Karpas-422 (cell line): ENCODE measurements around the gene TTLL13. TPM values are rescaled to one million over a fixed set of nuclear protein-coding genes. Genes with fewer than 3 reads are reported as not detected.

ENCODE experiments used
- DNase-seq: peaks from one replicate; pipeline ENCODE4 v3.0.0-alpha.2; 2015
- H2AFZ ChIP-seq: fragments of 200-600 bp; sonication (generic); 2 replicates; pipeline ENCODE4 v1.6.1; 2014; ENCODE audit warnings: antibody characterized with exemption, low read length, mixed read lengths
- H3K27ac ChIP-seq: fragments of 200-600 bp; sonication (generic); 2 replicates; pipeline ENCODE4 v1.5.1; 2014; ENCODE audit warnings: mild to moderate bottlenecking, low read length, moderate library complexity
- H3K27me3 ChIP-seq: fragments of 200-600 bp; sonication (generic); 2 replicates; pipeline ENCODE4 v1.6.1; 2014; ENCODE audit warnings: low read length, mixed read lengths
- H3K36me3 ChIP-seq: fragments of 200-600 bp; sonication (generic); 2 replicates; pipeline ENCODE4 v1.6.1; 2014; ENCODE audit warnings: low read length, mixed read lengths; ENCODE audit not compliant: insufficient read depth
- H3K4me1 ChIP-seq: fragments of 200-600 bp; sonication (generic); 2 replicates; pipeline ENCODE4 v1.6.1; 2014; ENCODE audit warnings: mild to moderate bottlenecking, low read length, mixed read lengths
- H3K4me2 ChIP-seq: fragments of 200-600 bp; sonication (generic); 2 replicates; pipeline ENCODE4 v1.6.1; 2014; ENCODE audit warnings: low read length, low read depth, mild to moderate bottlenecking; ENCODE audit not compliant: poor library complexity, severe bottlenecking
- H3K4me3 ChIP-seq: fragments of 200-600 bp; sonication (generic); 2 replicates; pipeline ENCODE4 v1.5.1; 2014; ENCODE audit warnings: mild to moderate bottlenecking, antibody characterized with exemption, low read length, mixed read lengths
- H3K79me2 ChIP-seq: fragments of 200-600 bp; sonication (generic); 2 replicates; pipeline ENCODE4 v1.6.1; 2014; ENCODE audit warnings: mild to moderate bottlenecking, low read length, mixed read lengths
- H3K9ac ChIP-seq: fragments of 200-600 bp; sonication (generic); 2 replicates; pipeline ENCODE4 v1.6.0; 2014; ENCODE audit warnings: low read length
- H3K9me2 ChIP-seq: fragments of 200-600 bp; sonication (generic), shearing (Covaris generic); replicated peaks from 2 replicates; pipeline ENCODE4 v1.6.0; 2014; ENCODE audit warnings: mild to moderate bottlenecking, low read length, moderate library complexity; ENCODE audit not compliant: insufficient read depth
- H3K9me3 ChIP-seq: fragments of 300-700, 200-600 bp; sonication (generic); 2 replicates; pipeline ENCODE4 v1.6.1; 2014; ENCODE audit warnings: low read length, mixed read lengths
- H4K20me1 ChIP-seq: fragments of 200-600 bp; sonication (generic); 2 replicates; pipeline ENCODE4 v1.6.1; 2014; ENCODE audit warnings: mild to moderate bottlenecking, antibody characterized with exemption, low read length, low read depth; ENCODE audit not compliant: insufficient read depth
- total RNA-seq: library from RNA; depleted of rRNA; stranded (reverse); fragments of >200 nt; shearing (Covaris generic); gene quantifications from 2 replicates; pipeline ENCODE4 v1.2.3, GENCODE V29; 2014; ENCODE audit warnings: low replicate concordance

TTLL13 gene
- total RNA-seq, 1 experiment from 2014 or later: not detected

- Histone ChIP-seq H3K4me2 (peak overlapping the region; percentile 67), H3K9me3 (no peaks in the 10 kb centered on the region), H3K27me3 (no peaks in the 10 kb centered on the region), H2AFZ (no peak overlapping the region), H3K9me2 (no peaks in the 10 kb centered on the region), H4K20me1 (no peaks in the 10 kb centered on the region; the same call in 1 of the 2 replicates), H3K27ac (peak overlapping the region; percentile 86), H3K36me3 (no peaks in the 10 kb centered on the region), H3K4me3 (peak overlapping the region; percentile 31; the same call in 1 of the 2 replicates), H3K9ac (peak overlapping the region; percentile 62), H3K4me1 (peaks cover 55% of the 10 kb centered on the region), H3K79me2 (peaks cover 82% of the 10 kb centered on the region)
- DNase-seq: peak; percentile 55
Observed at GRCh38 chr15:90205050-90205848, 44.1 kb upstream of the TTLL13 start.

DNA sequence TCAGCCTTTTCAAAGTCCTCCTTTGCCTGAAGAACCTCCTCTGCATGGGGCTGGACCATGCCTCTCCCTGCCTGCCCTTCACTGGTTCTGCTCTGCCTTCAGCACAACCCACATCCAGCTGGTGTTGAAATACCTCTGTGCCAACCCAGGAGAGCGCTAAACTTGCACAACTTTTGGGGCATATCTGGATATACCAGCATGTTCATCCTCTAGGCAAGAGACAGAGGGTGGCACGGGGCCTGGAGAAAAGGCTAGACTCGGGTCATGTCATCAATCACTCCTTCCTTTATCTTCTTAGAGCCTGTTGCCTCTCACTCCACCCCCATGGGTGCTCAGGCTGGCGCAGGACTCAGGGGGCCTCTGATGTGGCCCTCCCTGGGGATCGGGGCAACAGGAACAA, 43.5 kb upstream of the TTLL13 start:
- H3K27ac ChIP-seq: peak overlapping the region; percentile 86

DNA sequence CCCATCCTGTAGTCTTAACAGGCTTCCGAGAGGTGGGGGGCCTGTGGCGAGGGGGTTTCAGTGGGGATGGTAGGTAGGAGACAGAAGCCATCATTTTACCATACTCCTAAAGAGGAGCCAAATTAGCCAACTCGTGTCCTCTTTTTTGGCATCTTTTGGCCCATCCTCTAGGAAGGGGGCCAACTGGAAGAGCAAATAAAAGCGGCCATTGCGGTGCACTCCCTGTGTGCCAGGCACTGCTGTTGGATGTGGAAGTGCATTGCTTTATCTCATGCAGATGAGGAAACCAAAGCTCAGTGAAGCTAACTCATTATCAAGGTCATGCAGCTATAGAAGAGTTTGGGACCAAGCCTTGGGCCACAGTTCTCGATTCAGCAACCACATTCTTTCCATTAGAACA, 42.1 kb upstream of the TTLL13 start:
- peaks cover 44% of the 10 kb centered on the region for H3K4me1 ChIP-seq
- no peaks in the 10 kb centered on the region for H3K9me3 ChIP-seq
- H3K9ac ChIP-seq: no peak overlapping the region
- H3K79me2 ChIP-seq: peaks cover 92% of the 10 kb centered on the region
- peak overlapping the region; percentile 18; the same call in 1 of the 2 replicates for H3K27ac ChIP-seq
- DNase-seq: no peak
- H3K27me3 ChIP-seq: no peaks in the 10 kb centered on the region
- no peak overlapping the region for H2AFZ ChIP-seq
- H4K20me1 ChIP-seq: no peaks in the 10 kb centered on the region; the same call in 1 of the 2 replicates
- no peaks in the 10 kb centered on the region for H3K9me2 ChIP-seq
- H3K4me2 ChIP-seq: no peak overlapping the region
- no peaks in the 10 kb centered on the region for H3K36me3 ChIP-seq
- no peak overlapping the region for H3K4me3 ChIP-seq

More for the DNA sequence above, 43.5 kb upstream of the TTLL13 start:
- Histone ChIP-seq H3K36me3 (no peaks in the 10 kb centered on the region), H3K9me3 (no peaks in the 10 kb centered on the region), H4K20me1 (no peaks in the 10 kb centered on the region; the same call in 1 of the 2 replicates), H3K27me3 (no peaks in the 10 kb centered on the region), H3K9me2 (no peaks in the 10 kb centered on the region), H2AFZ (no peak overlapping the region), H3K4me1 (peaks cover 49% of the 10 kb centered on the region), H3K4me2 (peak overlapping the region; percentile 67), H3K9ac (peak overlapping the region; percentile 62), H3K4me3 (peak overlapping the region; percentile 31; the same call in 1 of the 2 replicates), H3K79me2 (peaks cover 88% of the 10 kb centered on the region)
- DNase-seq: no peak

DNA sequence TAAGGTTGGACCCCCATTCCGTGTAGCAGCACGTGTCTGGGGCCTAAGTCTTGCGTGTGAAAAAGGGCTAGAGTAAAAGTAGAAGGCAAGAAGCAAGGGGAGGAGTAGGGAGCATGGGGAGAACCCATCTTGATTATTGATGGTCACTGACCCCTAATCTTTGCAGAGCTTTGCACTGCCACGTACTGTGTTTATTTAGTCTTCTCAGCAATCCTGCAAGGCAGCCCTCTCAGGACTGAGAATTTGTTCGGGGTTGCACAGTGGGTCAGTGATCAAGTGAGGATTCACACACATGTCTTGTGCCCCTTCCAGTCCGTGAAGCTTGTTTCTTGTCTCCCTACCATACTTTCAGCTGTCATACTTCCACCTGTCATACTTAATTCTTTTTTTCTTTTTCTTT, 41.0 kb upstream of the TTLL13 start:
- no peak overlapping the region for H3K27ac ChIP-seq
- no peaks in the 10 kb centered on the region for H4K20me1 ChIP-seq
- H3K36me3 ChIP-seq: no peaks in the 10 kb centered on the region

DNA sequence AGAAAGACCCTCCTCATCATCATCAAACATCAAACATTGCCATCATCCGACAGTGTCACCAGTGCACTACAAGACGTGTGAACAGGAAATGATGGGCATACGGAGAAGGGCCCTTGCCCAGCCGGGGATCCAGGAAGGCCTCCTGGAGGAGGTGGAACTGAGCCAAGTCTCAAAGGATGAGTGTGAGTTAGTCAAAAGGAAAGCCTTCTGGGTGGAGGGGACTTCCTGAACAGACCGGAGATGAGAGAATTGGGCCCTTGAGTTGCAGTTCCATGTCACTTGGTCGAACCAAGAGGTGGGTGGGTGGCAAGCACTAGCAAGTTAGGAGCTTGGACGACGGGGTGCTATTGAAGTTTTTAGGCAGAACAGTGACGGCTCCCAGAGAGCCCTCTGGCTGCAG, 39.8 kb upstream of the TTLL13 start:
- no peak for DNase-seq
- no peaks in the 10 kb centered on the region for H3K9me2 ChIP-seq
- no peak overlapping the region for H3K9ac ChIP-seq
- peaks cover 30% of the 10 kb centered on the region for H3K4me1 ChIP-seq
- H3K4me3 ChIP-seq: no peak overlapping the region
- no peak overlapping the region for H3K4me2 ChIP-seq
- H3K27me3 ChIP-seq: no peaks in the 10 kb centered on the region
- no peak overlapping the region for H3K27ac ChIP-seq
- no peaks in the 10 kb centered on the region for H4K20me1 ChIP-seq
- H3K79me2 ChIP-seq: peaks cover 82% of the 10 kb centered on the region
- H2AFZ ChIP-seq: no peak overlapping the region
- no peaks in the 10 kb centered on the region for H3K36me3 ChIP-seq
- H3K9me3 ChIP-seq: no peaks in the 10 kb centered on the region

More for the DNA sequence above, 41.0 kb upstream of the TTLL13 start:
- no peak overlapping the region for H2AFZ ChIP-seq
- H3K4me1 ChIP-seq: peaks cover 35% of the 10 kb centered on the region
- no peaks in the 10 kb centered on the region for H3K27me3 ChIP-seq
- no peak overlapping the region for H3K4me2 ChIP-seq
- H3K9me3 ChIP-seq: no peaks in the 10 kb centered on the region
- no peaks in the 10 kb centered on the region for H3K9me2 ChIP-seq
- H3K4me3 ChIP-seq: no peak overlapping the region
- H3K9ac ChIP-seq: no peak overlapping the region
- no peak for DNase-seq
- peaks cover 88% of the 10 kb centered on the region for H3K79me2 ChIP-seq

GRCh38 chr15:90210593-90210992, 38.8 kb upstream of the TTLL13 start:
- H2AFZ ChIP-seq: no peak overlapping the region
- H3K79me2 ChIP-seq: peaks cover 81% of the 10 kb centered on the region
- no peaks in the 10 kb centered on the region for H3K9me3 ChIP-seq
- H3K27ac ChIP-seq: no peak overlapping the region
- DNase-seq: no peak
- H3K9ac ChIP-seq: no peak overlapping the region
- no peaks in the 10 kb centered on the region for H3K9me2 ChIP-seq
- no peaks in the 10 kb centered on the region for H4K20me1 ChIP-seq
- no peak overlapping the region for H3K4me3 ChIP-seq
- H3K4me2 ChIP-seq: no peak overlapping the region
- peaks cover 30% of the 10 kb centered on the region for H3K4me1 ChIP-seq
- H3K36me3 ChIP-seq: no peaks in the 10 kb centered on the region
- H3K27me3 ChIP-seq: no peaks in the 10 kb centered on the region

DNA sequence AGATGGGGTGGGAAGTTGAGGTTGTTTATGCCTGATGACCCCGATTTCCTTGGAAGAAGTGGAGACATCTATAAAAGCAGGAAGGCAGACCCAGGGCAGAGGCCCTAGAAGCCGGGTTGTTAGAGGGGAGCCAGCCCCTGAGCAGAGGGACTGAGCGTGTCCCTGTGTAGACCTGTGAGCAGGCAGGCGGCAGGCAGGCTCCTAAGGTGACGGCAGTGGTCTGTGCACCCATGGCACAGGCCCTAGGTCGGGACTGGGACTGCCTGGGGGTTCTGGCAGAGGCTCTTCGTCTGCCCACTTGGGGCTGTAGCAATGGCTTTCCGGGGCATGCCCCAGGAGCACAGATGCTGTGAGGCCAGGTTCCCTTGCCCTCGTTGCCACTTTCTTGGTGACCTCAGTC, 38.3 kb upstream of the TTLL13 start:
- DNase-seq: no peak
- no peaks in the 10 kb centered on the region for H3K27me3 ChIP-seq
- H3K4me2 ChIP-seq: no peak overlapping the region
- H3K4me1 ChIP-seq: peaks cover 30% of the 10 kb centered on the region
- H3K36me3 ChIP-seq: no peaks in the 10 kb centered on the region
- no peak overlapping the region for H2AFZ ChIP-seq
- H3K27ac ChIP-seq: no peak overlapping the region
- no peaks in the 10 kb centered on the region for H4K20me1 ChIP-seq
- no peak overlapping the region for H3K4me3 ChIP-seq
- H3K9ac ChIP-seq: no peak overlapping the region
- peaks cover 77% of the 10 kb centered on the region for H3K79me2 ChIP-seq
- no peaks in the 10 kb centered on the region for H3K9me3 ChIP-seq
- H3K9me2 ChIP-seq: no peaks in the 10 kb centered on the region

DNA sequence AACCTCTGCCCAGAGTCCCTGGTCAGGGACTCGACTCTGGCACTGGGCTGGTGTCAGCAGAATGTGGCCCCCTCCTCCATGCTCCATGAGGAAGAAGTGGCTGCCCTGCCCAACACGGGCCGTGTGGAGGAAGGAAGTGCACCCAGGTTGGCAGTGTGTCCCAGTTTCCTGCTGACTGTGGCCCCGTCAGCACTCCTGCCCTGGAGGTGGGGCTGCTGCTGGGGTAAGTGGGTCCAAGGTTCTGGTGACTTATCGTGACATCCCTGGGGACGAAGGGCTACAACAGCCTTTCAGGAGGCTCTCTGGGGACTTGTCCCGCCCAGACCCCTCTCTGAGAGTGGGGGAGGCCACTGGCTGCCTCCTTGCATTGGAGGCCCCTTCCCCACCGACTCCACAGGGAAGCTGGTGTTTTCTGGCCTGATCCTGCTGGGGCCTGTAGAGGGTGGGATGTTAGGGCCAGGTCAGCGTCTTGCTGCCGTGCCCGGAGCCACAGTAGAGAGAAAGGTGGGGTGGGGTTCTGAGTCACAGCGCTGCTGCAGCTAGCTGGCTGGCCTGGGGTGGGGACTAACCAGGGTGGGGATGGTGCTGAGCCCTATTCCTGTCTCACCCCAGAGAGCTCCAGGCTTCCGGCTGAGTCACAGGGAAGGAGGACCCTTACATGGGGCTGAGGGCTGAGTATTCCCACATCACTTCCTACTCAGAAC, 37.8 kb upstream of the TTLL13 start:
- H3K9me2 ChIP-seq: no peaks in the 10 kb centered on the region
- DNase-seq: no peak
- H3K36me3 ChIP-seq: no peaks in the 10 kb centered on the region
- no peaks in the 10 kb centered on the region for H4K20me1 ChIP-seq
- no peak overlapping the region for H3K4me3 ChIP-seq
- H3K27ac ChIP-seq: no peak overlapping the region
- no peaks in the 10 kb centered on the region for H3K27me3 ChIP-seq
- peaks cover 30% of the 10 kb centered on the region for H3K4me1 ChIP-seq
- no peaks in the 10 kb centered on the region for H3K9me3 ChIP-seq
- no peak overlapping the region for H2AFZ ChIP-seq
- no peak overlapping the region for H3K9ac ChIP-seq
- peaks cover 74% of the 10 kb centered on the region for H3K79me2 ChIP-seq
- no peak overlapping the region for H3K4me2 ChIP-seq
